Hepatocyte (in vitro differentiated cells): ENCODE results near the gene C7orf57.

Experiments
- CTCF ChIP-seq: fragments of 200-600 bp; sonication (generic); IDR thresholded peaks from 2 replicates; pipeline ENCODE4 v1.5.1; 2016; ENCODE audit warnings: antibody characterized with exemption, mild to moderate bottlenecking; ENCODE audit not compliant: poor library complexity
- EZH2 ChIP-seq: fragments of 200-600 bp; sonication (generic); IDR thresholded peaks from 2 replicates; pipeline ENCODE4 v1.6.1; 2016; ENCODE audit warnings: antibody characterized with exemption, mild to moderate bottlenecking, borderline replicate concordance
- EZH2phosphoT487 ChIP-seq: fragments of 200-600 bp; sonication (generic); IDR thresholded peaks from one replicate; pipeline ENCODE4 v1.6.1; 2018; ENCODE audit warnings: antibody characterized with exemption, mild to moderate bottlenecking, low read depth, moderate library complexity; ENCODE audit not compliant: unreplicated experiment, severe bottlenecking

GRCh38 chr7:48088559-48089045 is 53.3 kb downstream of the C7orf57 start:
- TF ChIP-seq CTCF, result no peak
- TF ChIP-seq EZH2, result no peak
- no peak for TF ChIP-seq EZH2phosphoT487
